ENCODE results near the gene NIPAL4.

- TF ChIP-seq POLR2A (IDR thresholded peaks at IDR 0.05) (no peak), CTCF (IDR thresholded peaks at IDR 0.05) (no peak)
These were observed 8.4 kb downstream of the NIPAL4 start for GRCh38 chr5:157468293-157468965.

All from lower leg skin (tissue), 3 donors.